Measurements from ENCODE around the gene KIF5B. TPM values are rescaled to one million over a fixed set of nuclear protein-coding genes. Genes with fewer than 3 reads are reported as not detected.
"Not testable (repeated sequence)": the region's sequence is repeated elsewhere in the genome, so short reads cannot be mapped to it uniquely, and the experiment has no call there.

KIF5B gene
- total and polyA plus RNA-seq, 2 of the 4 experiments (the other 2 are of a cell fraction): 33.5 to 68.5 TPM

GRCh38 chr10:32042730-32043129 is 13.5 kb downstream of the KIF5B start:
- H3K14ac ChIP-seq (replicated peaks; ENCODE audit: low read depth, low read length); H3K18ac ChIP-seq (ENCODE audit: low read depth, low read length); POLR2A ChIA-PET (ENCODE audit: unreplicated experiment); in situ Hi-C loops (cut with MboI; ENCODE audit: low sequenced_read_pairs); H3K9me1 ChIP-seq (ENCODE audit: insufficient read depth, low read length); H2BK20ac ChIP-seq (ENCODE audit: low read depth, low read length); H3K4me3 ChIP-seq (ENCODE audit: insufficient read depth, low read depth, low read length); H3K27ac ChIP-seq (ENCODE audit: insufficient read depth, low read length); H3K9ac ChIP-seq (ENCODE audit: low read depth, low read length); H2AFZ ChIP-seq (replicated peaks; ENCODE audit: low read length, poor library complexity); H3K56ac ChIP-seq (ENCODE audit: extremely low read depth, insufficient read depth, low read length); dilution Hi-C loops (cut with HindIII; ENCODE audit: low sequenced_read_pairs, unreplicated experiment); BruUV-seq (replicated peaks); H4K8ac ChIP-seq (ENCODE audit: low read depth in 2 of 2, low read length in 2 of 2); H2BK15ac ChIP-seq (ENCODE audit: low read depth, low read length); H3K9me3 ChIP-seq (ENCODE audit: control insufficient read depth, insufficient read depth, low read length); H2AK5ac ChIP-seq (ENCODE audit: low read depth, low read length); H3K4me1 ChIP-seq (ENCODE audit: control insufficient read depth, insufficient read depth, low read length); H2AK9ac ChIP-seq (replicated peaks; ENCODE audit: low read depth, low read length, poor library complexity); H4K91ac ChIP-seq (ENCODE audit: insufficient read depth, low read depth, low read length); H2BK120ac ChIP-seq (ENCODE audit: low read depth, low read length); H3K27me3 ChIP-seq (ENCODE audit: control insufficient read depth, insufficient read depth, low read length); H3K4ac ChIP-seq (ENCODE audit: low read depth, low read length); H4K5ac ChIP-seq (ENCODE audit: low read depth, low read length); intact Hi-C loops (cut with micrococcal nuclease): not testable (repeated sequence)
- H2BK5ac ChIP-seq (ENCODE audit: low read depth, low read length, poor library complexity, severe bottlenecking): peak overlapping the region; percentile 78
- H3K23ac ChIP-seq (ENCODE audit: low read depth, low read length): peak overlapping the region; percentile 20; the same call in 1 of the 2 replicates
- peaks cover 73% of the 10 kb centered on the region for H4K20me1 ChIP-seq (ENCODE audit: insufficient read depth, low read length)
- peak overlapping the region; percentile 5; the same call in 1 of the 2 replicates for H3K4me2 ChIP-seq (ENCODE audit: low read depth, low read length)
- peaks cover 21% of the 10 kb centered on the region for H3K36me3 ChIP-seq (ENCODE audit: control insufficient read depth, insufficient read depth, low read length)
- TF ChIP-seq FOS (IDR thresholded peaks at IDR 0.05; ENCODE audit: low read depth, low read length) (peak; percentile 8; the same call in 1 of the 2 replicates), MXI1 (IDR thresholded peaks at IDR 0.05; ENCODE audit: borderline replicate concordance, low read depth, low read length) (0 out of 2 replicates have a peak, but pooled peaks have one; percentile 19), CEBPB (IDR thresholded peaks at IDR 0.05; ENCODE audit: low read depth, low read length) (peak; percentile 59), MAFK (IDR thresholded peaks at IDR 0.05; ENCODE audit: low read depth, low read length) (peak; percentile 57; the same call in 1 of the 2 replicates), BHLHE40 (IDR thresholded peaks at IDR 0.05; ENCODE audit: low read depth, low read length) (0 out of 2 replicates have a peak, but pooled peaks have one; percentile 16)
- ATAC-seq (ENCODE audit: low read depth) (peak; percentile 85), DNase-seq (peak; percentile 91)
- no CpG with 5 or more reads among the region's 8 CpGs for WGBS, 2 experiments (ENCODE audit: extremely low coverage in 2 of 2, insufficient read length in 1 of 2)
- H3K79me1 ChIP-seq (ENCODE audit: low read depth in 1 of 2, low read length in 2 of 2): peaks cover 14 to 57% of the 10 kb centered on the region in 2 experiments
- CTCF ChIA-PET: interaction anchor here (1.0 kb wide), 1 partner anchor 11 kb away, joined by 4 read pairs; no protein-coding TSS in a partner anchor
